Uterus (tissue), 2 donors: ENCODE measurements around the gene PHF13.

ENCODE experiments used
- POLR2A ChIP-seq, 2 donors: fragments of 450-650 bp; IDR thresholded peaks; one replicate each; pipeline ENCODE4 v1.6.1; 2016; ENCODE audit warnings: antibody characterized with exemption in 2 of 2, mild to moderate bottlenecking in 1 of 2, moderate library complexity in 1 of 2
- TF ChIP-seq, protein P1 (sequence below), 4 experiments: fragments of 200-600 bp in 2 of 4; fragments of 450-650 bp in 2 of 4; sonication (generic) in 2 of 4; IDR thresholded peaks; one replicate each; pipeline ENCODE4 v1.5.1; 2016 to 2019; ENCODE audit warnings: antibody characterized with exemption in 4 of 4, mild to moderate bottlenecking in 2 of 4, moderate library complexity in 1 of 4

GRCh38 chr1:6630027-6630426, 16.5 kb downstream of the PHF13 start:
- no peak for TF ChIP-seq POLR2A (IDR thresholded peaks at IDR 0.05)
- TF ChIP-seq, protein P1, sequence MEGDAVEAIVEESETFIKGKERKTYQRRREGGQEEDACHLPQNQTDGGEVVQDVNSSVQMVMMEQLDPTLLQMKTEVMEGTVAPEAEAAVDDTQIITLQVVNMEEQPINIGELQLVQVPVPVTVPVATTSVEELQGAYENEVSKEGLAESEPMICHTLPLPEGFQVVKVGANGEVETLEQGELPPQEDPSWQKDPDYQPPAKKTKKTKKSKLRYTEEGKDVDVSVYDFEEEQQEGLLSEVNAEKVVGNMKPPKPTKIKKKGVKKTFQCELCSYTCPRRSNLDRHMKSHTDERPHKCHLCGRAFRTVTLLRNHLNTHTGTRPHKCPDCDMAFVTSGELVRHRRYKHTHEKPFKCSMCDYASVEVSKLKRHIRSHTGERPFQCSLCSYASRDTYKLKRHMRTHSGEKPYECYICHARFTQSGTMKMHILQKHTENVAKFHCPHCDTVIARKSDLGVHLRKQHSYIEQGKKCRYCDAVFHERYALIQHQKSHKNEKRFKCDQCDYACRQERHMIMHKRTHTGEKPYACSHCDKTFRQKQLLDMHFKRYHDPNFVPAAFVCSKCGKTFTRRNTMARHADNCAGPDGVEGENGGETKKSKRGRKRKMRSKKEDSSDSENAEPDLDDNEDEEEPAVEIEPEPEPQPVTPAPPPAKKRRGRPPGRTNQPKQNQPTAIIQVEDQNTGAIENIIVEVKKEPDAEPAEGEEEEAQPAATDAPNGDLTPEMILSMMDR (IDR thresholded peaks at IDR 0.05) = no peak
